OCI-LY7 (cell line): ENCODE data around the gene PPM1F. TPM values are rescaled to one million over a fixed set of nuclear protein-coding genes. Genes with fewer than 3 reads are reported as not detected.

Experiments
- BruUV-seq: library from RNA; stranded (reverse); fragments of 400-500 nt; replicated peaks from 2 replicates; lab custom pipeline; 2021; lab: Mats Ljungman, UMichigan
- CTCF ChIA-PET: fragments of 300-600 bp; sonication (Branson Sonifier 250); formaldehyde crosslinking; loops from one replicate; lab custom pipeline; 2022; ENCODE audit warnings: antibody characterized with exemption; ENCODE audit not compliant: unreplicated experiment; lab: Charles Lee
- POLR2A ChIA-PET: fragments of 300-600 bp; sonication (Branson Sonifier 250); formaldehyde crosslinking; loops from one replicate; lab custom pipeline; 2022; ENCODE audit warnings: antibody characterized with exemption; lab: Charles Lee
- DNase-seq: peaks from one replicate; pipeline ENCODE4 v3.0.0-alpha.2; 2015; ENCODE audit warnings: low spot score
- H2AFZ ChIP-seq: fragments of 200-600 bp; sonication (generic), shearing (Covaris generic); 2 replicates; pipeline ENCODE4 v1.6.1; 2014; ENCODE audit warnings: mild to moderate bottlenecking, antibody characterized with exemption, low read length, moderate library complexity
- H3K27ac ChIP-seq: fragments of 200-600 bp; sonication (generic); 2 replicates; pipeline ENCODE4 v1.5.1; 2014; ENCODE audit warnings: mixed run types, low read depth, mild to moderate bottlenecking, moderate library complexity, low read length, inconsistent platforms; ENCODE audit not compliant: poor library complexity, severe bottlenecking
- H3K36me3 ChIP-seq: fragments of 200-600 bp; sonication (generic); 2 replicates; pipeline ENCODE4 v1.6.1; 2014; ENCODE audit warnings: mild to moderate bottlenecking, antibody characterized with exemption, low read length, moderate library complexity, mixed read lengths; ENCODE audit not compliant: insufficient read depth
- H3K4me1 ChIP-seq: fragments of 200-600 bp; sonication (generic); 2 replicates; pipeline ENCODE4 v1.5.1; 2014; ENCODE audit warnings: mild to moderate bottlenecking, low read length; ENCODE audit not compliant: insufficient read depth, poor library complexity, severe bottlenecking
- H3K4me2 ChIP-seq: fragments of 200-600 bp; sonication (generic); 2 replicates; pipeline ENCODE4 v1.6.1; 2014; ENCODE audit warnings: mild to moderate bottlenecking, low read length
- H3K4me3 ChIP-seq: fragments of 200-600 bp; sonication (generic); 2 replicates; pipeline ENCODE4 v1.5.1; 2014; ENCODE audit warnings: mild to moderate bottlenecking, low read depth, low read length; ENCODE audit not compliant: poor library complexity, severe bottlenecking
- H3K79me2 ChIP-seq: fragments of 200-600 bp; sonication (generic); 2 replicates; pipeline ENCODE4 v1.6.1; 2016; ENCODE audit warnings: low read depth, mild to moderate bottlenecking, low read length, moderate library complexity, mixed read lengths; ENCODE audit not compliant: insufficient read depth
- H3K9me2 ChIP-seq: fragments of 200-600 bp; sonication (generic); 2 replicates; pipeline ENCODE4 v1.6.1; 2016; ENCODE audit warnings: mild to moderate bottlenecking, low read length, mixed read lengths; ENCODE audit not compliant: insufficient read depth
- H3K9me3 ChIP-seq: fragments of 200-600 bp; sonication (generic); 2 replicates; pipeline ENCODE4 v1.6.1; 2014; ENCODE audit warnings: mild to moderate bottlenecking, mixed run types, low read length, mixed read lengths
- H4K20me1 ChIP-seq: fragments of 200-600 bp; sonication (generic); 2 replicates; pipeline ENCODE4 v1.6.1; 2014; ENCODE audit warnings: mild to moderate bottlenecking, antibody characterized with exemption, low read length, moderate library complexity, mixed read lengths; ENCODE audit not compliant: insufficient read depth
- EZH2phosphoT487 ChIP-seq: fragments of 200-600 bp; sonication (generic); IDR thresholded peaks from 2 replicates; pipeline ENCODE4 v1.6.1; 2018; ENCODE audit warnings: low read depth, borderline replicate concordance, mild to moderate bottlenecking, mixed run types, antibody characterized with exemption, low read length, moderate library complexity, mixed read lengths
- intact Hi-C: fragments of 100-400 bp; cut with micrococcal nuclease; formaldehyde crosslinking; loops from one replicate; pipeline ENCODE4 v1.10.0; 2022; ENCODE audit not compliant: unreplicated experiment
- total RNA-seq, 2 experiments: library from RNA; depleted of rRNA in 1 of 2; stranded (reverse); fragments of >200 nt in 1 of 2; shearing (Covaris generic) in 1 of 2; gene quantifications; 2 replicates each; pipeline ENCODE4 v1.2.3, GENCODE V29; 2014 to 2022
- TF ChIP-seq, protein P1 (sequence below): fragments of 200-600 bp; sonication (generic); conservative IDR thresholded peaks from 2 replicates; pipeline ENCODE4 v1.5.1; 2014; ENCODE audit warnings: mild to moderate bottlenecking, antibody characterized with exemption, low read length, moderate library complexity, mixed read lengths

The PPM1F gene
- total RNA-seq, 2 experiments from 2014 or later, result 21.7 to 27.2 TPM

GRCh38 chr22:21942407-21943343 lies 10.0 kb downstream of the PPM1F start:
- no peaks in the 10 kb centered on the region for H3K79me2 ChIP-seq
- H3K9me2 ChIP-seq, result no peaks in the 10 kb centered on the region
- no peak overlapping the region for H2AFZ ChIP-seq
- no peak for DNase-seq
- no peak overlapping the region for H3K27ac ChIP-seq
- ChIA-PET POLR2A (interaction anchor here (0.6 kb wide), 2 partner anchors 54 to 113 kb away, joined by 4 to 5 read pairs; no protein-coding TSS in a partner anchor), CTCF (interaction anchor here (1.1 kb wide), 1 partner anchor 235 kb away, joined by 3 read pairs; no protein-coding TSS in a partner anchor)
- no peak overlapping the region for H3K4me3 ChIP-seq
- H4K20me1 ChIP-seq, result no peaks in the 10 kb centered on the region
- intact Hi-C loops, result no loop called here
- TF ChIP-seq, protein P1, sequence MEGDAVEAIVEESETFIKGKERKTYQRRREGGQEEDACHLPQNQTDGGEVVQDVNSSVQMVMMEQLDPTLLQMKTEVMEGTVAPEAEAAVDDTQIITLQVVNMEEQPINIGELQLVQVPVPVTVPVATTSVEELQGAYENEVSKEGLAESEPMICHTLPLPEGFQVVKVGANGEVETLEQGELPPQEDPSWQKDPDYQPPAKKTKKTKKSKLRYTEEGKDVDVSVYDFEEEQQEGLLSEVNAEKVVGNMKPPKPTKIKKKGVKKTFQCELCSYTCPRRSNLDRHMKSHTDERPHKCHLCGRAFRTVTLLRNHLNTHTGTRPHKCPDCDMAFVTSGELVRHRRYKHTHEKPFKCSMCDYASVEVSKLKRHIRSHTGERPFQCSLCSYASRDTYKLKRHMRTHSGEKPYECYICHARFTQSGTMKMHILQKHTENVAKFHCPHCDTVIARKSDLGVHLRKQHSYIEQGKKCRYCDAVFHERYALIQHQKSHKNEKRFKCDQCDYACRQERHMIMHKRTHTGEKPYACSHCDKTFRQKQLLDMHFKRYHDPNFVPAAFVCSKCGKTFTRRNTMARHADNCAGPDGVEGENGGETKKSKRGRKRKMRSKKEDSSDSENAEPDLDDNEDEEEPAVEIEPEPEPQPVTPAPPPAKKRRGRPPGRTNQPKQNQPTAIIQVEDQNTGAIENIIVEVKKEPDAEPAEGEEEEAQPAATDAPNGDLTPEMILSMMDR, result no peak
- no peak for TF ChIP-seq EZH2phosphoT487
- BruUV-seq, result no TSS peak
- H3K9me3 ChIP-seq, result no peaks in the 10 kb centered on the region
- H3K4me1 ChIP-seq, result peaks cover 26% of the 10 kb centered on the region
- H3K36me3 ChIP-seq, result peaks cover 4% of the 10 kb centered on the region; the same call in 1 of the 2 replicates
- no peak overlapping the region for H3K4me2 ChIP-seq

DNA sequence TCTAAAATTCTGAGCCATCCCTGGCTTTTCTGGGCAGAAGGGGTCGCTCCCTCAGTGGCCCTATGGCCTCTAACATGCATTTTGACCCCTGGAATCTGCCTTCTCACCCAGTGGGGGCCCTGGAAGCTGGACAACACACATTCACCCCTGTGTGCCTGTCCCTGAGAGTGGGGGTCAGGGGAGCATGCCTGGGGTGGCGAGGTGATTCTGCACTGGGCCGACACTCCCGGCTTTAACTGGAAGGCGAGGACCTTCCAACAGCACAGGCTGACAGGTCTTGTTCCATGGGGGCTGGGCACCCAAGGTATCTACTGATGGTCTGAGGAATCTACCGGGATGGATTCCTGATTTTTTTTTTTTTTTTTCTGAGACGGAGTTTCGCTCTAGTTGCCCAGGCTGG lies 10.7 kb downstream of the PPM1F start:
- H3K4me2 ChIP-seq, result no peak overlapping the region
- H3K36me3 ChIP-seq, result peaks cover 4% of the 10 kb centered on the region; the same call in 1 of the 2 replicates
- no peaks in the 10 kb centered on the region for H3K79me2 ChIP-seq
- H4K20me1 ChIP-seq, result no peaks in the 10 kb centered on the region
- no peak overlapping the region for H2AFZ ChIP-seq
- CTCF ChIA-PET, result no interaction called here
- no peaks in the 10 kb centered on the region for H3K9me2 ChIP-seq
- no peaks in the 10 kb centered on the region for H3K9me3 ChIP-seq
- H3K4me1 ChIP-seq, result peaks cover 28% of the 10 kb centered on the region
- BruUV-seq, result no TSS peak
- no peak for DNase-seq
- no peak overlapping the region for H3K27ac ChIP-seq
- TF ChIP-seq, protein P1, result no peak
- no peak for TF ChIP-seq EZH2phosphoT487
- POLR2A ChIA-PET, result interaction anchor here (0.6 kb wide), 1 partner anchor 112 kb away, joined by 5 read pairs; no protein-coding TSS in a partner anchor
- H3K4me3 ChIP-seq, result no peak overlapping the region
- intact Hi-C loops, result no loop called here
